SK-N-SH (cell line): ENCODE data around the gene SMARCD3.

ENCODE experiments used
- CHD2 ChIP-seq: fragments of 150-350 bp; IDR thresholded peaks from 2 replicates; pipeline ENCODE4 v1.6.1; 2018; ENCODE audit warnings: low read length; ENCODE audit not compliant: partially characterized antibody
- FOSL2 ChIP-seq: IDR thresholded peaks from 2 replicates; pipeline ENCODE4 v1.4.0; 2012; ENCODE audit warnings: low read depth, mild to moderate bottlenecking, moderate library complexity, borderline replicate concordance
- NFIC ChIP-seq: IDR thresholded peaks from 2 replicates; pipeline ENCODE4 v1.4.0; 2012; ENCODE audit warnings: borderline replicate concordance
- SIN3A ChIP-seq: IDR thresholded peaks from 2 replicates; pipeline ENCODE4 v1.6.1; 2012; ENCODE audit warnings: low read depth, mild to moderate bottlenecking, low read length, moderate library complexity, borderline replicate concordance
- SMC3 ChIP-seq: IDR thresholded peaks from 2 replicates; pipeline ENCODE4 v1.6.1; 2012; ENCODE audit warnings: low read depth, low read length, improper control_type of control experiment
- TF ChIP-seq, protein P1 (sequence below): fragments of 150-350 bp; IDR thresholded peaks from 2 replicates; pipeline ENCODE4 v1.6.1; 2017; ENCODE audit warnings: antibody characterized with exemption, low read length, low read depth, borderline replicate concordance
- TF ChIP-seq, protein P2 (sequence below): fragments of 200-600 bp; sonication (generic); IDR thresholded peaks from 2 replicates; pipeline ENCODE4 v1.6.1; 2017; ENCODE audit warnings: antibody characterized with exemption, mild to moderate bottlenecking, moderate library complexity

DNA sequence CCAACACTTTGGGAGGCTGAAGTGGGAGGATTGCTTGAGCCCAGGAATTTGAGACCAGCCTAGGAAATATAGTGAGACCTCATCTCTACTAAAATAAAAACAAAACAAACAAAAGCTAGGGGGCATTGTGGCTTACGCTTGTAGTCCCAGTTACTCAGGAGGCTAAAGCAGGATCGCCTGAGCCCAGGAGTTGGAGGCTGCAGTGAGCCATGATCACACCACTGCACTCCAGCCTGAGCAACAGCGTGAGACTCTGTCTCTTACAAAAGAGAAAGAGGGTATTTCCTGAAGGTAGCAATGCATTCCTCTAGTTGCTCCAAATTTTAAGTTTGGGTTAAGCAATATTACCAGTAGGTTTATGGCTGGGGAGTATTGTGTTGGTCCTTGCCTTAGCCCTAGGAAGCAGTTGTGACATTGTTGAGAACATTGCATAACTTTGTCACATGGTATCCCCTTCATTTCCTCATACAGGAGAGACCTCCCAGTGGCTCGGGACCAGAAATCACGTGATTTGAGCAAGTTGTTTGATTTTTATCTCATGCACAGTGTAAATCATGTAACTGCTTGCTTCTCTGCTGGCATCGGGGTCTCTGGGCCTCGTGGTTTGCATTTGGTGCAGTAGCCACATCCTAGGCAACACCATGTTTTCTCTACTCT is 23.3 kb upstream of the SMARCD3 start:
- TF ChIP-seq, protein P1, sequence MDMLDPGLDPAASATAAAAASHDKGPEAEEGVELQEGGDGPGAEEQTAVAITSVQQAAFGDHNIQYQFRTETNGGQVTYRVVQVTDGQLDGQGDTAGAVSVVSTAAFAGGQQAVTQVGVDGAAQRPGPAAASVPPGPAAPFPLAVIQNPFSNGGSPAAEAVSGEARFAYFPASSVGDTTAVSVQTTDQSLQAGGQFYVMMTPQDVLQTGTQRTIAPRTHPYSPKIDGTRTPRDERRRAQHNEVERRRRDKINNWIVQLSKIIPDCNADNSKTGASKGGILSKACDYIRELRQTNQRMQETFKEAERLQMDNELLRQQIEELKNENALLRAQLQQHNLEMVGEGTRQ = no peak
- TF ChIP-seq FOSL2 (no peak), SMC3 (no peak), NFIC (no peak), CHD2 (no peak), SIN3A (no peak)
- TF ChIP-seq, protein P2, sequence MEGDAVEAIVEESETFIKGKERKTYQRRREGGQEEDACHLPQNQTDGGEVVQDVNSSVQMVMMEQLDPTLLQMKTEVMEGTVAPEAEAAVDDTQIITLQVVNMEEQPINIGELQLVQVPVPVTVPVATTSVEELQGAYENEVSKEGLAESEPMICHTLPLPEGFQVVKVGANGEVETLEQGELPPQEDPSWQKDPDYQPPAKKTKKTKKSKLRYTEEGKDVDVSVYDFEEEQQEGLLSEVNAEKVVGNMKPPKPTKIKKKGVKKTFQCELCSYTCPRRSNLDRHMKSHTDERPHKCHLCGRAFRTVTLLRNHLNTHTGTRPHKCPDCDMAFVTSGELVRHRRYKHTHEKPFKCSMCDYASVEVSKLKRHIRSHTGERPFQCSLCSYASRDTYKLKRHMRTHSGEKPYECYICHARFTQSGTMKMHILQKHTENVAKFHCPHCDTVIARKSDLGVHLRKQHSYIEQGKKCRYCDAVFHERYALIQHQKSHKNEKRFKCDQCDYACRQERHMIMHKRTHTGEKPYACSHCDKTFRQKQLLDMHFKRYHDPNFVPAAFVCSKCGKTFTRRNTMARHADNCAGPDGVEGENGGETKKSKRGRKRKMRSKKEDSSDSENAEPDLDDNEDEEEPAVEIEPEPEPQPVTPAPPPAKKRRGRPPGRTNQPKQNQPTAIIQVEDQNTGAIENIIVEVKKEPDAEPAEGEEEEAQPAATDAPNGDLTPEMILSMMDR = no peak
